Erythroblast (primary cell): ENCODE measurements around the gene HOOK1.

Source experiments
- GATA1 ChIP-seq: IDR thresholded peaks from 2 replicates; pipeline ENCODE4 v1.6.1; 2011; ENCODE audit warnings: low read depth, mild to moderate bottlenecking, control low read depth, low read length, moderate library complexity
- POLR2A ChIP-seq: IDR thresholded peaks from 2 replicates; pipeline ENCODE4 v1.6.1; 2011; ENCODE audit warnings: mild to moderate bottlenecking, low read length

GRCh38 chr1:59906931-59907330 lies 92.2 kb downstream of the HOOK1 start:
- TF ChIP-seq POLR2A (no peak), GATA1 (no peak)
